ENCODE measurements around the gene ACSL6. TPM values are rescaled to one million over a fixed set of nuclear protein-coding genes. Genes with fewer than 3 reads are reported as not detected.

ACSL6 gene
- total RNA-seq, 2 donors from 2014 or later: 1.4 to 6.7 TPM

DNA sequence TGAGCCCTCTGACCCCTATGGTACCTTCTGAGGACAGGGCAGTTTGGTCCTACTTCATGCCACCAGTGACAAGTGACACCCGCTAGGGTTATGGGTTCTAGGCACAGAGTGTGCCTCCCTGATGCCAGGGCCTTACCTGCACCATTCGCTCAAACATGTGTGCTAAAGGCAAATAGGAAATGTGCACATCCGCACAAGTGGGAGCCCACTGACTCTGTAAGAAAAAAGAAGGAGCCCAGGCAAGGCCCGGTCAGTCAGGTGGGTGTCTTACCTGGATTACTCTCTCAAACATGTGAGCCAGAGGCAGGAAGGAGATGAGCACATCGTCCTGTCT lies 36.9 kb downstream of the ACSL6 start:
- H3K27ac Mint-ChIP-seq: peak overlapping the region; percentile 95
- peaks cover 24% of the 10 kb centered on the region for H3K4me1 Mint-ChIP-seq
- H3K9me3 Mint-ChIP-seq: no peaks in the 10 kb centered on the region
- no peaks in the 10 kb centered on the region for H3K27me3 Mint-ChIP-seq
- H3K36me3 Mint-ChIP-seq (ENCODE audit: low read depth): peaks cover 14% of the 10 kb centered on the region
- peak; percentile 52 for ATAC-seq (replicated peaks)
- H3K4me3 Mint-ChIP-seq: peak overlapping the region; percentile 91

DNA sequence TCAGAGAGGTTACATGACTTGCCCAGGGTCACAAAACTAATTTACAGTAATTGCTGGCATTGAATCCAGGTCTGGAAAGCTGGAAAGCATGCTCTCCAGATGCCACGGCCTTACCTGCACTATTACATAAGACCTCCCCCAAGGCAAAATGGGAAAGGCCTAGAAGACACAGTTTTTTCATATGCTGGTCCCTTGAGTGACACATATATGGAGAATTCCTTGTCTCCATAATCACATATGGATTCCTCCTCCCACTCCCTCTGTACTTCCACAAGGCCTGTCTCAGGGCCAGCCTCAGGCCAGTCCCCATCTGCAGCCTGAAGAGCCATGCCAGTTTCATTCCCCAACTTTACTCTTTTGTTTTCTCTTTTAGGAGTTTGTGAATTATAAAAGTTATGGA lies 37.4 kb downstream of the ACSL6 start:
- Mint-ChIP-seq H3K9me3 (no peaks in the 10 kb centered on the region), H3K27me3 (no peaks in the 10 kb centered on the region), H3K4me3 (peak overlapping the region; percentile 91), H3K4me1 (peaks cover 24% of the 10 kb centered on the region), H3K36me3 (ENCODE audit: low read depth) (peaks cover 14% of the 10 kb centered on the region), H3K27ac (no peak overlapping the region)
- no peak for ATAC-seq (replicated peaks)

DNA sequence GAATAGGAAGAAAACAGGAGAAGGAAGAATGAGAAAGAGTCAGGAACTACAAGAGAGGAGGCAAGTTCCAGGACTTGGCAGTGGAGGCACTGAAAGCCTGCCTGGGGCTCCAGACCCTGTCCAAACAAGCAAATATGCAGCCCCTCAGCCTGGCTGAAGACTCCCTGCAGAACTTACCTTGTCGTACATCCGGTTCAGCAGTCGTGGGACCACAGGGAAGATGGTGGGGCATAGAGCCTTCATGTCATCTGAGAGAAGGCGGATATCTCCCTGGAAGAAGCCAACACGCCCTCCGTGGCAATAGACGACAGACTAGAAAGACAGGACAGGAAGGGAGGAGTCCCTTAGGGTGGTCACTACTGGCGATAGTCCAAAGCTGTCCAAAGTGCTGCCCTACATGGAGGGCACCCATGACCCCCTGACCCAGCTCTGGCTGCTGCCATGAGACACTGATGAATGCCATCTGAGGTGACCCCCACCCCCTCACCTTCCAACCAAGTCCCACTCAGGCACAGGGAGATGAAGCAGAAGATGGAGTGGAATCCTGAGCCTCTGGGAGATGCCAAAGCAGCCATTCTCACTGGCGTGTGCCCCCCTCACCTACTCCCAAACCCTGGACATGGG lies 38.3 kb downstream of the ACSL6 start:
- peaks cover 22% of the 10 kb centered on the region for H3K4me1 Mint-ChIP-seq

DNA sequence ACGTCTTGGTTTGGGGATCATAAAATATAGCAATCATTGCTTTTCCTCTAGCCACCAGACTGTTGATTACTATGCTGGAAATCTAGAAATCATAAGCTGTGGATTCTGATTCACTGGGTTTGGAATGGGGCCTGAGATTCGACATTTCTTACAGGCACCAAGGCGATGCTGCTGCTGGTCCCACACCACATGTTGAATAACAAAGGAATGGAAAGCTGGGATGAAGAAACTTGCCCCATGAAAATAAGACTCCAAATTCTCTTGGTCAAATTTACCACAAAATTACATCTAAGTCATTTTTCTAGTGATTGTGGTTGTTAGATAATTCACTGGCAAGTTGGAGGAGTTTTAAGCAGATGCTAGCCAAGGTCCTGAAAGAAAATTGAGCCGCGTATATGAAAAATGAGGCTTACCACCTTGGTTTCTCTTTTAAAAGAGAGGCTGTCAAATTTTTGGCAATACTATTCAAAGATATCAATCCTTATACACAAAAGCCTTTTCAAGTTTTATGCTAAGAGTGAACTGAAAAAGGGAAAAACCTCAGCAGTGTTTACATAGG lies 43.0 kb downstream of the ACSL6 start:
- H3K27me3 Mint-ChIP-seq: no peaks in the 10 kb centered on the region

More for the DNA sequence above, 38.3 kb downstream of the ACSL6 start:
- Mint-ChIP-seq H3K36me3 (ENCODE audit: low read depth) (peaks cover 14% of the 10 kb centered on the region), H3K27me3 (no peaks in the 10 kb centered on the region), H3K9me3 (no peaks in the 10 kb centered on the region), H3K4me3 (no peak overlapping the region), H3K27ac (peak overlapping the region; percentile 42)
- no peak for ATAC-seq (replicated peaks)

DNA sequence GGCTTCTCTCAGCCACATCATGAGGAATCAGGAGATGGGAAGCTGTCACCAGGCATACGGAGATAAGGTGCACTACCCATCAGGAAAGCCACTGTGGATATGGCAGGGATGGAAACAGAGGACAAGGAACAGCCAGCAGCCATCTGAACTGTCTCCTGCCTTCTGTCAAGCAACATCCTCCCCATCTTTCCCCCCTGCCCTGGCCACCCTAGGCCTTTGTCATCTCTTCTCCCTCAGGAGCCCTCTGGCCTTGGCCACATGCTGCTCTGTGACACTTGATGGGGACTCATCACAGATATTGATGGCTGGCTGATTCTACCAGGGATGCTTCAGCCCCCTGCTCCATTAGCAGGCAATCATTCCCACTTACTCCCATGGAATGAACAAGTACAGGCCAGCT lies 44.9 kb downstream of the ACSL6 start:
- Mint-ChIP-seq H3K9me3 (no peaks in the 10 kb centered on the region), H3K27ac (no peak overlapping the region), H3K4me3 (no peak overlapping the region), H3K27me3 (no peaks in the 10 kb centered on the region), H3K4me1 (peaks cover 3% of the 10 kb centered on the region), H3K36me3 (ENCODE audit: low read depth) (peaks cover 47% of the 10 kb centered on the region)
- ATAC-seq (replicated peaks): no peak

More for the DNA sequence above, 43.0 kb downstream of the ACSL6 start:
- no peak overlapping the region for H3K27ac Mint-ChIP-seq
- H3K4me1 Mint-ChIP-seq: peaks cover 3% of the 10 kb centered on the region
- H3K36me3 Mint-ChIP-seq (ENCODE audit: low read depth): peaks cover 38% of the 10 kb centered on the region
- no peak overlapping the region for H3K4me3 Mint-ChIP-seq
- no peak for ATAC-seq (replicated peaks)
- no peaks in the 10 kb centered on the region for H3K9me3 Mint-ChIP-seq

DNA sequence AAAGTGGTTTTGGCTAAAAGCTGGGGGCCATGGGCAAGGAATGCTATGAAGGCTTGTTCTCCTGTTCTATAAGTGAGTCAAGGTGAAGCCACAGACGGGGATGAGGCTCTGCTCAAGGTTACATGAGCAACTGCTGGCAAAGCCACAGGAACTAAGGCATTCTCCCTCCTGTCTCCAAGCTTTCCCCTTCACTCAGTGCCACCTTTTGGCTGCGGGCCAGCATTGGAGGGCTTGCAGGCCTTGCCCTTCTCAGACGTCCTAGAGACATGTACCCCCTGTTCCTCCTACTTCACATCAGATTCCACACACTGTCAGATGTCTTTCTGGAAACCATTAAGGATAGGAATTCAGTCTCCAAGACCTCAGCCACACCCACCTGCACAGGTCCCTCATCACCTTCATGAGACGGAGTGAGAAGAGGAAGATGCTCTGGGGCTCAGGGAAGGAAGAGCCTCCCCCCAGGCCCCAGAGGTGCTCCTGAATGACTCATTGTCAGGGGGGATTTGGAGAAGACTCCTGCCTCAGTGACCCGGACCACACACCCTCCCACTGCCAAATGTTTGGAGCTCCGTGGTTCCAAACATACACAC lies 45.5 kb downstream of the ACSL6 start:
- Mint-ChIP-seq H3K9me3 (no peaks in the 10 kb centered on the region), H3K27ac (no peak overlapping the region), H3K4me3 (no peak overlapping the region), H3K36me3 (ENCODE audit: low read depth) (peaks cover 46% of the 10 kb centered on the region), H3K27me3 (no peaks in the 10 kb centered on the region), H3K4me1 (peaks cover 3% of the 10 kb centered on the region)
- no peak for ATAC-seq (replicated peaks)

DNA sequence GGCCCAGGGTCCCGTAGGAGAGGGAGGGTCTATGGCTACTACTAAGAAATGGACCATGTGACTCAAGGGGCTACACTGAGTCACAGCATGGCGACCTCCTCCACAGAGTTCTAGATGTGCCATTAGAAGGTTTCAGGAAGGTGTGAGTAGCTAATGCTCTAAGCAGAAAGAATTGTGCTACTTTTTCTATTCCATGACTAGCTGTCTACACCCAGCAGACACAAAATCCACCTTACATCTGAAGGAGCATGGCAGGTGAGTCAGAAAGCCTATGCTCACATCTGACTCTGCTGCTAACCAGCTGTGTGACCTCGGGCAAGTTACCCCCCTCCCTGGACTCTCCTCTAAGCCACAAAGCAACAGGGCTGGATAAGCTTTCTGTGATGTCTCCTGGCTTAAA lies 51.6 kb downstream of the ACSL6 start:
- Mint-ChIP-seq H3K36me3 (ENCODE audit: low read depth) (peaks cover 41% of the 10 kb centered on the region), H3K4me3 (no peak overlapping the region), H3K4me1 (peaks cover 4% of the 10 kb centered on the region), H3K9me3 (no peaks in the 10 kb centered on the region), H3K27ac (peak overlapping the region; percentile 2), H3K27me3 (no peaks in the 10 kb centered on the region)
- ATAC-seq (replicated peaks): peak; percentile 72

DNA sequence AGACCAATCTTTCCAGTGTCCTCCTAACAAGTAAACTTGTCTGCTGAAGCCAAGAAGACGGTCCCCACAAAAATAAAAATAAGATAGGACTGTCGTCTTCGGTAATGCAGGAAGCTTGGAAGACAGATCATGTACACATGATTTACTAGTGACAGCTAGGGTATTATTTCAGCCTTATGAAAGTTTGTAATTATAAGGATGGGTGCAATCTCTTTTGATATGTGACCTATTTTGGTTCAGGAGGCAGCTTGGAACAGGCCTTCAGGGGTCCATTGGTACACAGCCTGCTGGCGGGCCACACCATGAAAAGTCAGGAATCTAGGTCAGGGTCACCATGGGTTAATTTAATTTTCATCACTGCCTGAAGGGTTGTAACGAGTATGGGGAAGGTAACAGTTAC lies 52.3 kb downstream of the ACSL6 start:
- Mint-ChIP-seq H3K4me3 (no peak overlapping the region), H3K27ac (no peak overlapping the region), H3K4me1 (peaks cover 4% of the 10 kb centered on the region)

DNA sequence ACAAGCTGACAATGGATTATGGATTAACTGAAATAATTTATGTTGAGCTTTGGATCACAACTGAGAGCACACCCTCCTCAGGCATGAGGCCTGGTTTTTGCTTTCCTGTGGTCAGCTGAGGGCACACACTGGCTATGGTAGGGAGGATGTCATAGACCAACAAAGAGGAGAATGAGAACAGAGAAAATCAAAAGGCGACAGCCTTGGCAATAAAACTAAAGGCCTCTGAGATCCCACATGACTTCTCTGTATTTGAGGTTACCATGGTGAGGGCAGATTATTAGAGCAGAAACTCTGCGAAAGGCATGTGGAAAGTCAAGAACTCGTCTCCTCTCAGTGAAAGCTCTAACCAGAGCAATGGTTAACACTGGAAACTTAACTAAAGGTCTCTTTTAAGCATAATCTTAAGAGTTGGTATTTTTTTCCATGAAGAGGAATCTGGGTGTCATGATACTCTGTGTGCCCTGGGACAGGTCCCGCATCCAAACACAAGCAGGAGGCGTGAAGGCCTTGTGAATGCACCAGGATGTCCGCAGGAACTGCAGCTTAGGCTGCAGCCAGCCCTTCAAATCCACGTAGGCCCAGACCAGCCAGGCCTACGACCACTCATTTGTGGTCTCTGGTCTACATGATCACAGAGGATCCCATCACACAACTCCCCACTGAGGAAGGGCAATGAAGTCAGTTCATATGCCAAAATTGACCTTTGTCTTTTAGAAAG lies 53.6 kb downstream of the ACSL6 start:
- H3K36me3 Mint-ChIP-seq (ENCODE audit: low read depth): peaks cover 51% of the 10 kb centered on the region
- no peak overlapping the region for H3K27ac Mint-ChIP-seq
- no peak overlapping the region for H3K4me3 Mint-ChIP-seq
- H3K9me3 Mint-ChIP-seq: no peaks in the 10 kb centered on the region
- H3K27me3 Mint-ChIP-seq: no peaks in the 10 kb centered on the region
- ATAC-seq (replicated peaks): peak; percentile 25
- H3K4me1 Mint-ChIP-seq: peaks cover 4% of the 10 kb centered on the region

More for the DNA sequence above, 52.3 kb downstream of the ACSL6 start:
- H3K9me3 Mint-ChIP-seq: no peaks in the 10 kb centered on the region
- H3K36me3 Mint-ChIP-seq (ENCODE audit: low read depth): peaks cover 48% of the 10 kb centered on the region
- no peak for ATAC-seq (replicated peaks)
- H3K27me3 Mint-ChIP-seq: no peaks in the 10 kb centered on the region

DNA sequence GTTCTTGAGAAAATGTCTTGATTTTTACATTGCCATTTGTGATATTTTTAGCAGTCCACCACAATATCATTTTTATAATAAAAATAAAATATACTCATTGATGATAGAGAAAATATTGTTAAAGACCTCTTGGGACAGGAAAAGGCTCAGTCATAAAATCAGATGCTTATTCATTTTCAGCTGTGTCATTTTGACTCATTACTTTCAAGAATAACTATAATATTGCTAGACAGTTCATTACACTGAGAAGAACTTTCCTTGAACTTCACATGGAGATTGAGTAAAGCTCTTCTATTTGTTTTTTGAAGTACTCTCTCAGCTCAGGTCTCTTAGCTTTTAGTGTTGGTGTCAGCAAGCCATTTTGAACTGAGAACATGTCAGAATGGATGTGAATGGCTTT lies 57.5 kb downstream of the ACSL6 start:
- Mint-ChIP-seq H3K36me3 (ENCODE audit: low read depth) (peaks cover 42% of the 10 kb centered on the region), H3K4me3 (no peak overlapping the region), H3K9me3 (no peaks in the 10 kb centered on the region), H3K27me3 (no peaks in the 10 kb centered on the region), H3K4me1 (peaks cover 8% of the 10 kb centered on the region), H3K27ac (no peak overlapping the region)
- ATAC-seq (replicated peaks): peak; percentile 70

DNA sequence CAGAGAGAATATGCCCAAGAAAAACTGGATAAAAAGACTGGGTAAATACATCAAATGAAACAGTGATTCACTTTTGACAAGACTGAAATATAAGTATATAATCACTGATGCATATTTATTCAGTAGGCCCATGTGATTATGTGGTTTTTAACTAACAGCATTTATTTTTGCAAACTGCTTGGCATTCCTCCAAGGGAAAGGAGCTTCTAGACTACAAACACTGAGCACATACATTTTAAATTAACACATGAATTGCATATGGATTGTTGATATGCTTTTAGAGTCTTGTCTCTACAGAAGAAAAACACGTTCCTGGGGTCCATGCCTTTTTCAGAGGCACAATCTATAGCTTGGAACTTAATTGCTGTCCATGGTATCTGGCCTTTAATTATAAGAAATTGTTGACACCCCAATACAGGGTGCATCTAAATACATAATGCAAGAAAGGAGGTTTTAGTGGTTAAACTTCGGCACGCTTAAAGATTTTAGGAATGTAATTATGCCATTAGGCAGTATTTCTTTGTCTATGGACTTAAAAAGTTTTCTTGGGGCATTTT lies 59.1 kb downstream of the ACSL6 start:
- H3K4me1 Mint-ChIP-seq: peaks cover 5% of the 10 kb centered on the region
- no peaks in the 10 kb centered on the region for H3K27me3 Mint-ChIP-seq
- no peak overlapping the region for H3K4me3 Mint-ChIP-seq
- no peak for ATAC-seq (replicated peaks)
- no peak overlapping the region for H3K27ac Mint-ChIP-seq
- H3K9me3 Mint-ChIP-seq: no peaks in the 10 kb centered on the region
- peaks cover 38% of the 10 kb centered on the region for H3K36me3 Mint-ChIP-seq (ENCODE audit: low read depth)

DNA sequence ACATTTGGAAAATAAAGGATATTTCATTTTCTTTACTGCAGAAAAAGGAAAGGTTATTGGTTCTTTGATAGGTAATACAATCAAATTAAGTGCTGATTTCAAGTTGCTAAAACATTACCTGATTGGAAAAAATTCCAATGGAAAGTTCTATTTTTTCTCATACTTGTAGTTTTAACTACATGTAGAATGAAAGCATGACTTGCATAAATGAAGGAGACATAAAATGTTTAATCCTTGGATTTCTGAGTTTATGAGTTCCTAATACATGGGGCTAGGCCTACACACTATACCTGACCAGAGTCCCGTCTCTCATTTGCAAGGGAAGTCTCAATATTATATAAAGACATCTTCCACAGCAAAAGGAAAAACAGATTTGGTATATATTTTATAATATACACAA lies 60.8 kb downstream of the ACSL6 start:
- peaks cover 4% of the 10 kb centered on the region for H3K4me1 Mint-ChIP-seq
- H3K9me3 Mint-ChIP-seq: no peaks in the 10 kb centered on the region
- H3K4me3 Mint-ChIP-seq: no peak overlapping the region
- H3K36me3 Mint-ChIP-seq (ENCODE audit: low read depth): peaks cover 35% of the 10 kb centered on the region
- no peaks in the 10 kb centered on the region for H3K27me3 Mint-ChIP-seq
- no peak overlapping the region for H3K27ac Mint-ChIP-seq
- no peak for ATAC-seq (replicated peaks)

DNA sequence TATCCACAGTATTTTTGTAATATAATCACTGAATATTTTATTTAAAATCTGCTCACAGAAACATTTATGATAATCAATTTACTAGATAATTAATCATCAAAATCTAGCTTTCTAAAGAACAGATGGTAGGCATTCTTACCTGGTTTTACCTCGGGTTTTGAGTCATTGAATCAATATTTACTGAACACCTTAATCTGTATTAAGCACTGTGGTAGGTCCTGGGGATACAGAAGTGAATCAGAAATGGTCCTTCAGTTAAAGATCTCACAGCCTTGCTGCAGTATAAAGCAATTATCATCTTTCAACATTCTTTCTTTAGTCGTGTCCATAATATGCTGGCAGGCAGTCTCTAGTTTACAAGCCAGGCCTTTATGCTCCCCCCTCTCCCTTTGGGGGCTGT lies 64.0 kb downstream of the ACSL6 start:
- Mint-ChIP-seq H3K36me3 (ENCODE audit: low read depth) (peaks cover 7% of the 10 kb centered on the region), H3K4me1 (peaks cover 4% of the 10 kb centered on the region)

DNA sequence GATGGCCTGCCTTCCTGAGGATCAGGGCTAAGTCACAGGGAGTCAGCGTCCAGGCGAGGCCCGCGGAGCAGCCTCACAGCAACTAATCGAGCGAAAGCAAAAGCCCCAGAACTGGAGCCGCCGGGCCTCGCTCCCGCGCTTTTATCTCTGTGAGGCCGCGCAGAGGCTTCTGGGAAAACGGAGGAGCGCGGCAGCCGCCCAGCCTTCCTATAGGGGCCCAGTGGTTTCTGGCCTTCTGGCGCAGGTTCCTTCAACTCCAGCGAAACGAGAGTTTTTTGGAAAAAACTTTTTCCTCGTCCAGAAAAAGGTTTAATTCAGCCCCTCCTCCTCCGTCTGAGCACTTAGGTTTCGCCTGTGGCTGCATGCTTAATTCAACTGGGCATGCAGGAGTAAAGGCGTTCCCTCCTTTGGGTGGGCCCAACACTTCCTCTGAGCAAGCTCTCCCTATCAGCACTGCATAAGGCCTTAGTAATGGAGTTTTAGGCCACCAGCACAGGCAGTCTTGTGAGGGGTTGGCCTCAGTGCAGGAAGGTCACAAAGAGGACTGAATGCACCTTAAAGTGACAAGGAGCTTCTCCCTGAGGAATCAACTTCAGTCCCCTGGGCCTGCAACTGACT lies 65.8 kb downstream of the ACSL6 start, which contains the start of gene MEIKIN:
Gene MEIKIN (minus strand): TSS at position 113 of the 618 bp plus-strand sequence. CDS start 158 bp downstream, outside the sequence.
- Mint-ChIP-seq H3K4me1 (peaks cover 4% of the 10 kb centered on the region), H3K4me3 (no peak within 1 kb of the TSS), H3K36me3 (ENCODE audit: low read depth) (peaks cover 6% of the 10 kb centered on the region), H3K9me3 (no peaks in the 10 kb centered on the region), H3K27me3 (no peaks in the 10 kb centered on the region), H3K27ac (no peak within 1 kb of the TSS)
- no peak for ATAC-seq (replicated peaks)

More for the DNA sequence above, 64.0 kb downstream of the ACSL6 start:
- ATAC-seq (replicated peaks): no peak
- Mint-ChIP-seq H3K27ac (no peak overlapping the region), H3K27me3 (no peaks in the 10 kb centered on the region), H3K4me3 (no peak overlapping the region), H3K9me3 (no peaks in the 10 kb centered on the region)
